Glomerular endothelial cell (primary cell): ENCODE results near the gene ORM2. TPM values are rescaled to one million over a fixed set of nuclear protein-coding genes. Genes with fewer than 3 reads are reported as not detected.
"Not testable (repeated sequence)": the region's sequence is repeated elsewhere in the genome, so short reads cannot be mapped to it uniquely, and the experiment has no call there.

ENCODE experiments used
- DNase-seq: peaks from one replicate; pipeline ENCODE4 v3.0.0-alpha.2; 2011; ENCODE audit warnings: low read depth, low spot score; ENCODE audit errors: extremely low read depth
- total RNA-seq: library from RNA; depleted of rRNA; stranded (reverse); fragments of >200 nt; gene quantifications from 2 replicates; pipeline ENCODE4 v1.2.3, GENCODE V29; 2015

Gene ORM2
- not detected in 2 replicates for total RNA-seq

DNA sequence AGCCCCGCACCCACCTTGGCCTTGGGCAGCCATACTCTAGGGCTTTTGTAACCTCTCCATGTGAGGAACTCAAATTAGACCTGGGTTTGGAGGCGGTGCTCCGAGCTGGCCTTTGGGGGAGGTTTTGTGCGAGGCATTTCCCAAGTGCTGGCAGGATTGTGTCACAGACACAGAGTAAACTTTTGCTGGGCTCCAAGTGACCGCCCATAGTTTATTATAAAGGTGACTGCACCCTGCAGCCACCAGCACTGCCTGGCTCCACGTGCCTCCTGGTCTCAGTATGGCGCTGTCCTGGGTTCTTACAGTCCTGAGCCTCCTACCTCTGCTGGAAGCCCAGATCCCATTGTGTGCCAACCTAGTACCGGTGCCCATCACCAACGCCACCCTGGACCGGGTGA, at the start of gene ORM2:
Gene ORM2, plus strand, starts transcription at position 245 of the 398 bp plus-strand sequence. Its CDS starts 36 bp downstream, at position 281.
- not testable (repeated sequence) for DNase-seq

DNA sequence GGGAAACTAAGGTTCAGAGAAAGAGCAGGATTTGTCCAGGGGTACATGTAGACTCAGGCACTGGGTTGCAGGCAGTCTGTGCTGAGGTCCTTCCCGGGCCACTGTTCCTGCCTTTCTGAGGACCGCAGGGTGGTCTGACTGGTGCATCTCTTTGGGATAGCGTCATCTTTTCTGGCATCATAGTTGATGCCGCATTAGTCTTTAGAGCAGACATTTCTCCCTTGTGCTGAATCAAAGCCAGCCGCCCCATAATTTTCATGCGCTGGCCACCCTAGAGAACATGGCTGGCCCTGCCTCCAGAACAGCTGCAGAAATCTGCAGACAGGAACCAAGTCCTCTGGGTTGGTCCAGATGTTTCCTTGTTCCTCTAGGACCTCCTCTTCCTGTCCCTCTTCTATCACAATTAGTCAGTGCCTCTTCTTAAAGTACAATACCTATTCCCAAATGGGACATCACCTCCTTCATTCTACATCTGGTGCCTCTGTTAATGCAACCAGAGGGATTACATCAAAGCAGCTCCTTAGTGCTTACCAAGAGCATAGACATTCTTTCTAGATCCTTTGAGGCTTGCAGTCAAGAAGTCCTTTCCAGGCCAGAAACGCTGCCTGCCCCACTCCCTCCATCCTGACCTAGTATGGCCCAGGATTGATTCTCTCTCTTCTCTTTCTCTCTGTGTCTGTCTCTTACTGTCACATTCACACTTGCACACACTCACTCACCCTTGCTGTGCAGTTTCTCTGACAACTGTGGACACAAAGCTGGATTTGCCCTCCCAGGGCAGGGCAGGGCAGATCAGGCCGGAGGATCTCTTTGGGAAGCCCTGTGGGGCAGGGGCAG, 48.8 kb upstream of the ORM2 start:
- no peak for DNase-seq

- DNase-seq, result no peak
Measured at GRCh38 chr9:114281473-114282103, 48.1 kb upstream of the ORM2 start.

- DNase-seq, result no peak
Measured at GRCh38 chr9:114282104-114282485, 47.6 kb upstream of the ORM2 start.

- no peak for DNase-seq
Measured at GRCh38 chr9:114282507-114282906, 47.2 kb upstream of the ORM2 start.

DNA sequence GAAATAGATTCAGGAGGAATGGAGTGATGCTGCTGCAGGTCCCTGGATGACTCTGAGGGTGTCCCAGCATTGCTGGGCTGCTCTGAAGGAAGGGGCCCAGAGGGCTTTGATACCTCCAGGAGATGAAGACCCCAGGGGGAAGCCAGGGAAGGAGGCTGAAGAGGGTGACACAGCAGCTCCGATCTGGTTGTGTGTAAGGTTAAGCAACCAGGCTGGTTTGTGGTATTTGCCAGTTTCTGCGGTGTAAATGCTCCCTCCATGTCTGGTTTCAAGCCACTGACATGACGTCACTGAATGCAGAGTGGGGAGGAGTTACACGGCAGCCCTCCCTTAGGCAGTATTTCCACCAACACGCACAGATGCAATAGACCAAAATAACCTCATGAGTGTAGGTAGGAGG, 46.7 kb upstream of the ORM2 start:
- no peak for DNase-seq

- DNase-seq, result no peak
Measured at GRCh38 chr9:114283551-114284111, 46.0 kb upstream of the ORM2 start.

- DNase-seq, result no peak
Measured at GRCh38 chr9:114284316-114285060, 45.2 kb upstream of the ORM2 start.

DNA sequence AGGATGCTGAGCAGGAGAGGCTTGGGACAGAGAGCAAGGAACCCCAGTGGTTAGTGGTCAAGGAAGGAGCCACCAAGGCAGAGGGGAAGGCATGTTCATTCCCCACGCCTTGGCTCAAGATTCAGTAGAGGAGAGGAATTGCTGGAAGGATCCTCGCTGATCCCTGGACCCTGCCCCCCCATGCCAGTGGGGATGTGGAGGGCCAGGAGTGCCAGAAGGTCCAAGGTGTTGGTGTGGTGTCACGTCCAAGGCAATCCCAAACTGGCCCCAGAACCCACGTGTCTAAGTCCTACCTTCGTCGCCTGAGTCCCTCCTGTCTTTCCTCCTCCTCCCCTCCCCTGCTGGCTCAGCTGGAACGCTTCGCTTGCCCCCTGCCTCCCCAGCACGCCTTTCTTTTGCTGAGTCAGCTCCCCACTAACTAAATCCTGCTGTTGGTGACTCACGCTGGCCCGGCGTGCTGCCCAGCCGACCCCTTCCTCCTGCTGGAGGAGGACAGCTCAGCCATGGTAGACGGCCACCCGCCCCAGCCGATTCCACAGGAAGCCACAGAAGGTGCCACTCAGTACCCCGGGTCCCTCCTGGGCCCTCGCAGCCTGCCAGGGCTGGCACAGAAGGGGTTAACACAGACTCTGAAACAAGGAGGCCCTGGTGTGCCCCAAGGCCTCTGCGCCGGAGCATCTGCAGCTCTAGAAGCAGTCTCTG, 44.4 kb upstream of the ORM2 start:
- DNase-seq, result no peak

DNA sequence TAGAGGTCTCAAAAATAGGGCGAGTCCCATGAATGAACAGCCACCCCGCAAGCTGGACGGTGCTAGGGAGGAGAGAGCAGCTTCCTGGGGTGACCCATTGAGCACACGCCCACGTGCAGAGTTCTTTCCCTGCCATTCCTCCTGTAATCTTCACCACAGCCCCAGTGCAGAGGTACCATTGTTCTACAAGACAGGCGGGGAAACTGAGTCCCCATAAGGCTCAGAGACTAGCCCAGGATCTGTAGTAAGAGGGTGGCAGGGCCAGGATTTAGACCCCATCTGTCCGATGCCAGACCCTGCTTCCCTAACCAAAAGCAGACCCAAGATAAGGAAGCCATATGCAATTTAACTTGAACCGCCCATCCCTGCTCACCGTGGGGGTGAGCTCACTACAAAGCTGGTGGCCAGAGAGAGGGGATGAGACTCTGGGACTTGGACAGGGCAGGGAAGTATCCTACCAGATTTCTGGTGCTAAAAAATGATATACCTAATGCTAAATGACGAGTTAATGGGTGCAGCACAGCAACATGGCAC, 43.5 kb upstream of the ORM2 start:
- DNase-seq, result no peak

DNA sequence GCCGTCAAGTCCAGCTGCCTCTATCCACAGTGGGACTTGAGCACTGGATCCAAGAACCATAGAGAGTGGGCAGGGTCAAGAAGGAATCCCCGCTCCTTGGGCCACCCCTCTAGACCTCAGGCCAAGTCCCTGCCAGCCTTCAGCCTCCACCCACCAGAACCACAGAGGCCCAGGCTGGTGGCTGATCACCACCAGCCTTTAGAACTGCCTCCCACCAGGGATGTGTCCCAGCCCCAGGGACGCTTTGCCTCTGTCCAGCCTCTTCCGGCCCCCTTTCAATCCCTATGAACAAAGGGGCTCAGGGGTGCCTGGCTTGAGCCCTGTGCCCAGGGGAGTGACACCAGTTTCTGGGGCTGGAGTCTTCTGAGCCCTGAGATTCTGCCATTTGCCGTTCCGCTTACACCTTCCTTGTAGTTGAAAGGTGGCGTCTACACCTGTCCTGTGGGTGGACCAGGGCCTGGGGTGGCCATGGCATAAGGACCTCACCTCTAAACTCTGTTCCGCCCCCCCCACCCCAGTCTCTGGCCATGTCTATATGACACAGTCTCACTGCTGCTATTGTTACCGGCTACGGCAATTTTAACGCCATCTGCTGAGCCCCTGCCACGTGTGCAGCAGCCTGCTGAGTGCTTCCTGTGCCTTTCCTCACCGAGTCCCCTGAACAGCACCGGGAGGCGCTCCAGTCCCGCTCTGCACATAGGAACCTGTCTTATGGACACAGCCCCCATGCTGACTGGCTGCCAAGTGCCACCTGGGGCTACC, 42.5 kb upstream of the ORM2 start:
- DNase-seq, result no peak

GRCh38 chr9:114287763-114288192, 41.9 kb upstream of the ORM2 start:
- DNase-seq, result no peak

DNA sequence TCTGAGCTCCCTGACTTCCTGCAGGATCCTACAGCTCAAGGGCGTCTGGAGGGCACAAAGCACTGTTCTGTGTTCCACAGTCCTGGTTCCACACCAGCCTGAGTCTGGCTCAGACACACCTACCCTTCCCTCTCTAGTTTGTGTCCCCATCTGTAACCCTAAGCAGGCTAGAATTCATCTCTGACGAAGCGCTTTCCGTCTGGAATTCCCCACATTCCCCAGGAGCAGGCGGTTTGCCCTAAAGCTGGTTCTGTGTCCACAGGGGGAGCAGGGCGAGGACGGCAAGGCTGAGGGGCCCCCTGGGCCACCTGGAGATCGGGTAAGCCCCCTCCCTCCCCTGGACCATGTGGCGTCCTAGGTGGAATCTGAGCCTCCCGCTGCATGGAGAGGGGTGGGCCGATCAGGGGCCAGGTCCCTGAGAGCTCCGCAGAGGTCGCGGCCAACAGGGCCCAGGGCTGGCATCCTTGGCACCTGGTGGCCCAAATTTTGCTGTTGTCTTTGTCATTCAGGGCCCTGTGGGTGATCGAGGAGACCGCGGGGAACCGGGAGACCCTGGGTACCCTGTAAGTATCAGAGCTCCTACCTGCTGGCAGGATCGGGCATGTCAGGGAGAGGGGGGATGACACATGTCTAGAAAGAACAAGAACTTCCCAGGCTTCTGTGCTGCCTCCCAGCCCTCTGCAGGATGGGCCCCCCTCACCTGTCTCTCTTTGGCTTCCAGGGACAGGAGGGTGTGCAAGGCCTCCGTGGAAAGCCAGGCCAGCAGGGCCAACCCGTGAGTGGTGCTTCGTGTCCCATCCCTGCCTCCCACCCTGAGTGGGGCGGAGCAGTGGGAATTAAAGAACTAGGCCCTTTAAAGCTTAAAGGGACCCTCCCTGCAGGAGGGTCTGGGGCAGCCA, 41.2 kb upstream of the ORM2 start:
- no peak for DNase-seq

DNA sequence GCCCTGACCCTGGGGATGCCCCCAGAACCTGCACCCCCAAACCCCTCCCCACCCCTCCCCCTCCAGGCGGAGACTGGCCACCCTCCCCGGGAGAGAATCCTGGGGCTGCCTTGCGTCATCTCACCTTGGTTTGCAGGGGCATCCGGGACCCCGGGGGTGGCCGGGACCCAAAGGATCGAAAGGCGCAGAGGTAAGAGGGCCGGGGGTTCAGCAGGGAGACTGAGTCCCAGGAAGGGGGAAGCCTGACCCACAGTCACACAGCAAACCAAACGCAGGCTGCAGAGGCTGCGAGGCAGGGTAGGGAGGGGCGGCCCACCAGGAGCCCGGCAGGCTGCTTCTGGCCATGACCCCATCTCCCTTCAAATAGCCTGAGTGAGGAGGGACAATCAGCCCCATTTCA, 40.6 kb upstream of the ORM2 start:
- DNase-seq, result no peak

DNA sequence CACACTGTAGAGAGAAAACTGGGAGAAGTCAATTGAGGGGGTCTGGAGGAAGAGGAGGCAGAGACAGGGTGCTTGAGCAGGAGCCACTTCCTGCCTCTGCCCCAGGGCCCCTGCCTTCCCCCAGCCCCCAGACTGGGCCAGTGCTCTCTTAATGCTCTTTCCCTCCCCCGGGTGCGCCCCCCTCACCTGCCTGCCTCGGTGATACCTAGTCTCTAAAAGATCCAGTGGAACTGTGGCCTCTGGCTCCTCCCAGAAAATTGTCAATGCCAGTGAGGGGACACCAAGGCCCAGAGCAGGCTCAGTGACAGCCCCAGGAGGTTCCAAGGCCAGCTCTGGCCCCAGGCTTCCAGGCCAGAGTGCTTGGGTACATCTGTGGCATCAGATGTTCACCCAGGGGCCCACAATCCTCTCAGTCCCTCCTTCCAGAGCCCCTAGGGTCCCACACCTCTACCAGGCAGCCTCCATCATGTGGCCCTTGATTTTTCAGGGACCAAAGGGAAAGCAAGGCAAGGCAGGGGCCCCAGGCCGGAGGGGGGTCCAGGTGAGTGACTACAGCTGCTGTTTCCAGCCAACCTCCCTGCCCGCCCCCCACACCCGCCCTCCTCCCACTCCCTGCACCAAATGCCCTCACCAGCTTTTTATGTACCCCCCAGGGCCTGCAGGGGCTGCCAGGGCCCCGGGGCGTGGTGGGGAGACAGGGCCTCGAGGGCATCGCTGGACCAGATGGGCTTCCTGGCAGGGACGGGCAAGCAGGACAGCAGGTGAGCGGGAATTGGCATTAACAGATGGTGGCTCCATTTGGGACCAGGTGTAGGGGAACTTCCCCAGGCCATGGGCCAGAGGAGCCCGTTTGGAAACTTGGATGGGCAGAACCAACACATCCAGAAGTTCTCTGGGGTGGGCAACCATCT, 39.8 kb upstream of the ORM2 start:
- no peak for DNase-seq

DNA sequence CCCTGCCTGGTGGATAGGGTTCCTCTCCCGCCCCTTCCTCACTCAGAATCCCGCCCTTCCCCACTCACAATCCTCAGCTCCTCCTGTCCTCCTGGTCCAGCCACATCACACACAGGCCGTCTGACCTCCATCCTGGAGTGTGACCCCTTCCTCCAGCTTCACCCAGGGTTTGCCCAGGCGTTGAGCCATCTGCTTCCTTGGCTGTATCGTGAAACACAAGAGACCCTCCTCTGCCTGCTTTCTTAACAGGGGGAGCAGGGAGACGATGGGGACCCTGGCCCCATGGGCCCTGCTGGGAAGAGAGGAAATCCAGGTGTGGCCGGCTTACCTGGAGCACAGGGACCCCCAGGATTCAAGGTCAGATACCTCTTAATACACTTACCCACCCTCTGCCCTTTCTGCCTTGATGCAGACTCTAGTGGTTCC, 39.1 kb upstream of the ORM2 start:
- DNase-seq, result no peak

DNA sequence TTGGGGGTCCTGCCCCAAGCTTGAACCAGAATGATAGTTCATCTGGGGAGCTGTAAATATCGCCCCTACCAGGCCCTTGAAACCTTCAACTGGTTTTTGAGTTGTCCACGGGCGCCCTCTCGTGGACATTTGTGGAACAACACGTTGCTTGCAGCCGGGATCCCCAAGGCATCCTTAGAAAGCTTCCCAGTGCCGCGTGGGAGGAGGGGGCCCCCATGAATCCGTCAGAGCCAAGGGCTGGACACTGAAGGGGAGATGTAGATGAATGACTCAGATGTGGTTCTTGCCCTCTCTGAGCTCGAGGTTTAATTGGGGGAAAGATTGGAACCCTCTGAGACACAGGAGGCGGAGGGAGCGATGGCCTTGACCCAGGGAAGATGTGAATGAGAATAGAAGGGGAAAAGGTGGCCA, 38.6 kb upstream of the ORM2 start:
- no peak for DNase-seq
